ENCODE data around the gene SHCBP1.

Gene SHCBP1

DNA sequence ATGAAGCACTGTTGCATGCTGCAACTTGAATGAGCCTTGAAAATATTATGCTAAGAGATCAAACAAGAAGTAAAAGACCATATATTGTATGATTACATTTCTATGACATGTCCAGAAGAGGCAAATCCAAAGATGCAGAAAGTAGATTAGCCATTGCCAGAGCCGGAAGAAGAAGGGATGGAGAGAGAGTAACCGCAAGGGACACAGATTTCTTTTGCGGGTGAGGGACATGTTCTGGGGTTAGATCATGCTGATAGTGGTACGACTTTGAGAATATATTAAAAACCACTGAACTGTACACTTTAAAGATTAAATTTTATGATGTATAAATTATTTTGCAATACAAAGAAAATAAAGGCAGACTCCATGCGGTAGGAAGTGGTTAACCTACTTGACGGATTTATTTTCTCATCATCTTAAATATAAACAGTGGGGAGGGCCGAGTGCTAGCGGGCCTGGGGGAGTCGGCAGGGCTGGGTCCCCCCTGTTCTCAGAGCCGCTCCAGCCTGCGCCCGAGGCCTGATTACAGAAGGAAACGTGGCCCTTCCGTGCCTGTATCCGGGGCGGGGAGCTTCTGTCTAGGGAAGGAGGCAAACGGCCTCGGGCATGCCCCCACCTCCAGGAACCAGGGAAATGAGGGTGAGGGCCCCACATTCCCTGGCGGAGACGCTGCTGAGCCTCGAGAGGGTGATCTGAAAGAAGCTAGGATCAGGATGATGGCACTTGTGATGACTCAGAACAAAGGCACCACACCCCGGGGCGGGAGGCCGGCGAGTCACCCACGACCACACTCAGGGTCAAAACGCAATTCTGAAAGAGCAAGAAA is 48.0 kb downstream of the SHCBP1 start:
- no peak for DNase-seq (ENCODE audit: low spot score)
- no peak overlapping the region for H3K27ac ChIP-seq
- TF ChIP-seq, protein P1, sequence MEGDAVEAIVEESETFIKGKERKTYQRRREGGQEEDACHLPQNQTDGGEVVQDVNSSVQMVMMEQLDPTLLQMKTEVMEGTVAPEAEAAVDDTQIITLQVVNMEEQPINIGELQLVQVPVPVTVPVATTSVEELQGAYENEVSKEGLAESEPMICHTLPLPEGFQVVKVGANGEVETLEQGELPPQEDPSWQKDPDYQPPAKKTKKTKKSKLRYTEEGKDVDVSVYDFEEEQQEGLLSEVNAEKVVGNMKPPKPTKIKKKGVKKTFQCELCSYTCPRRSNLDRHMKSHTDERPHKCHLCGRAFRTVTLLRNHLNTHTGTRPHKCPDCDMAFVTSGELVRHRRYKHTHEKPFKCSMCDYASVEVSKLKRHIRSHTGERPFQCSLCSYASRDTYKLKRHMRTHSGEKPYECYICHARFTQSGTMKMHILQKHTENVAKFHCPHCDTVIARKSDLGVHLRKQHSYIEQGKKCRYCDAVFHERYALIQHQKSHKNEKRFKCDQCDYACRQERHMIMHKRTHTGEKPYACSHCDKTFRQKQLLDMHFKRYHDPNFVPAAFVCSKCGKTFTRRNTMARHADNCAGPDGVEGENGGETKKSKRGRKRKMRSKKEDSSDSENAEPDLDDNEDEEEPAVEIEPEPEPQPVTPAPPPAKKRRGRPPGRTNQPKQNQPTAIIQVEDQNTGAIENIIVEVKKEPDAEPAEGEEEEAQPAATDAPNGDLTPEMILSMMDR (IDR thresholded peaks at IDR 0.05): no peak

DNA sequence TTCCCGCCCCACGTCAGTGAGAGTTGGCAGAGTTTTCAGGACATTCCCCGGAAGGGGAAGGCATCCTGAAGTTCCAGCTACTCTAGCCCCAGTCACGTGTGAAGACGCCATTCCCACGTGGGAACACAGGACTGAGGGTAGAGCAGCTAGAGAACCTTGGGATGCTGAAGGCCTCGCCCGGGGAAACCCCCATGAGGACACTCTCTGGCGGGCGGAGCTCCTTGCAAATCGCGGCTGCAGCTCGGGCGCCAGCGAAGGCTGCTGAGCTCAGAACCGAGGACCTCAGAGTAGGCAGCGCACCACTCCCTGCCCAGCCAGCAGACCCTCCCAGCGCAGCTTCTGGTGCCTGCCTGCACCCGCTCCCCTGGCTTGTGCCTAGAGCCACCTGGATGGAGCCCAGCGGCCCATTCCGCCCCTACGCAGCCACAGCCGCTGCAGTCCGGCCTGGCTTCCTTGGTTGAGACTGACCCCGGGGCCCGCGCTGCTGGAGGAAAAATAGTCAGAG is 51.9 kb downstream of the SHCBP1 start:
- no peak for DNase-seq (ENCODE audit: low spot score)
- TF ChIP-seq, protein P1 (IDR thresholded peaks at IDR 0.05): no peak
- Histone ChIP-seq H3K4me3 (no peak overlapping the region), H3K27ac (no peak overlapping the region)

More for the DNA sequence above, 48.0 kb downstream of the SHCBP1 start:
- no peak overlapping the region for H3K4me3 ChIP-seq

DNA sequence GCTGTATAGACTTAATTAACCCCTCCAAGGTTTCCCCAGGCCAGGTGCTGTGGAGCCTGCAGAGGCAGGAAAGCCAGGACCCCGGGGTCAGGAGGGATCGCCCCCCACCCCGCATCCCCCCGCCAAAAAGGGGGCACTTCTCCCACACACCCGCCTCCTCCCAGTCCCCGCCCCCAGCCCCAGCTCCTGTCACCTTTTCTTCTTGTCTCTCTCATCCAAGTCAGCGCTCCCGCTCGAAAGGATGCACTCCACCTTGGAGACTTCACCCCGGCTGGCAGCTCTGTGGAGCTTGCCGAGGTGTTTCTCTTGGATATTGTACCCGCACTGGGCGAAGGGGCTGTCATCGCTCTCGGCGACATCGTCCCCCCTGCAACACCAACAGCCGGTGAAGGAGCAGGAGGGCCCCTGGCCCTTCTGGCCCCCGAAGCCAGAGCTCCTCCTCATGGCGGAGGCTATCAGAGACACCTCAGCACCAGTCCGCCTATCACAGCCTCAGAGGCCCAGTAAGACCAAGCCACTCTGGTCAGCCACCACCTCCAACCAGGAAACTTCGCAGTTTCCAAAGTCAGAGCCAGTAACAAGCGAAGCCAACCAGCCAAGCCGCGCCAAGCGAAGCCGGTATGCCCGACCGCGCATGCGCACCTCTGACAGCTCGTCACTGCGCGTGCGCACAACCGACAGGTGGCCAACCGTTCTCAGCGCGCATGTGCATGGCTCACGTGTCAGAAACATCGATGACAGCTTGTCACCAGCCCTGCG is 52.5 kb downstream of the SHCBP1 start:
- no peak for DNase-seq (ENCODE audit: low spot score)
- TF ChIP-seq, protein P1 (IDR thresholded peaks at IDR 0.05): no peak

DNA sequence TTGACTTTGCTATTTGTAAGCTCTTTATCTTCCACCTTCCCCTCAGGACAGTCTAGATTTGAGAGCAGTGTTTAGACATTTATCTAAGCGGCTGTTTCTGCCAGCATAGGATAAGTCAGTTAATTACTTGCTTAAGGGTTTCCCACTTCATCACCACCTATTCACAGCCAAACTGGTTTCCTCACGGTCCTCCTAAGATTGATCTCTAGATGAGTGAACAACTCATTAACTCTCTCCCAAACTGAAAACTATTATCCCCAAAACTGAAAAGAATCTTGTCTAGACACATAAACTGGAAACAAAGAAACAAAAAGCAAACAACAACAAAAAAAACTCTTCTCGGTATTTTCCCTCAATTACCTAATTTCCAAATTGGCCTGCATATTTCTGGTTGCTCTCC is 58.2 kb downstream of the SHCBP1 start:
- Histone ChIP-seq H3K27ac (no peak overlapping the region), H3K4me3 (no peak overlapping the region)
- TF ChIP-seq, protein P1 (IDR thresholded peaks at IDR 0.05): no peak
- no peak for DNase-seq (ENCODE audit: low spot score)

More for the DNA sequence above, 52.5 kb downstream of the SHCBP1 start:
- no peak overlapping the region for H3K27ac ChIP-seq
- no peak overlapping the region for H3K4me3 ChIP-seq

- DNase-seq (ENCODE audit: low spot score): no peak
- TF ChIP-seq, protein P1 (IDR thresholded peaks at IDR 0.05): no peak
- Histone ChIP-seq H3K4me3 (no peak overlapping the region), H3K27ac (no peak overlapping the region)
Observed at GRCh38 chr16:46558018-46558417, 63.2 kb downstream of the SHCBP1 start.

GRCh38 chr16:46555951-46556350 is 65.2 kb downstream of the SHCBP1 start:
- H3K27ac ChIP-seq: no peak overlapping the region
- H3K4me3 ChIP-seq: no peak overlapping the region
- DNase-seq (ENCODE audit: low spot score): no peak
- TF ChIP-seq, protein P1 (IDR thresholded peaks at IDR 0.05): no peak

Data from coronary artery (tissue), 2 donors.